Liver (tissue), 3 donors: ENCODE results near the gene SEZ6L.

Experiments
- GABPA ChIP-seq, 2 donors: IDR thresholded peaks in 1 of 2; conservative IDR thresholded peaks in 1 of 2; 2 replicates each; pipeline ENCODE4 v1.6.1; 2016; ENCODE audit warnings: antibody characterized with exemption in 2 of 2, mild to moderate bottlenecking in 1 of 2, moderate library complexity in 1 of 2
- RAD21 ChIP-seq, 2 donors: IDR thresholded peaks; 2 replicates each; pipeline ENCODE4 v1.6.1; 2016; ENCODE audit warnings: antibody characterized with exemption in 2 of 2, mild to moderate bottlenecking in 2 of 2
- REST ChIP-seq: IDR thresholded peaks from 2 replicates; pipeline ENCODE4 v1.6.1; 2016; ENCODE audit warnings: antibody characterized with exemption, mild to moderate bottlenecking
- TAF1 ChIP-seq: conservative IDR thresholded peaks from 2 replicates; pipeline ENCODE4 v1.6.1; 2016; ENCODE audit warnings: antibody characterized with exemption, mild to moderate bottlenecking
- YY1 ChIP-seq: IDR thresholded peaks from 2 replicates; pipeline ENCODE4 v1.6.1; 2016; ENCODE audit warnings: antibody characterized with exemption, mild to moderate bottlenecking
- TF ChIP-seq, protein P1 (sequence below): fragments of 150-350 bp; IDR thresholded peaks from 2 replicates; pipeline ENCODE4 v1.5.1; 2017; ENCODE audit warnings: improper control_type of control experiment, low read depth, low read length; ENCODE audit not compliant: missing input control
- TF ChIP-seq, protein P2 (sequence below): IDR thresholded peaks from 2 replicates; pipeline ENCODE4 v1.6.1; 2016; ENCODE audit warnings: antibody characterized with exemption
- donor health status: healthy.
- donor health status: healthy.

- TF ChIP-seq, protein P1, sequence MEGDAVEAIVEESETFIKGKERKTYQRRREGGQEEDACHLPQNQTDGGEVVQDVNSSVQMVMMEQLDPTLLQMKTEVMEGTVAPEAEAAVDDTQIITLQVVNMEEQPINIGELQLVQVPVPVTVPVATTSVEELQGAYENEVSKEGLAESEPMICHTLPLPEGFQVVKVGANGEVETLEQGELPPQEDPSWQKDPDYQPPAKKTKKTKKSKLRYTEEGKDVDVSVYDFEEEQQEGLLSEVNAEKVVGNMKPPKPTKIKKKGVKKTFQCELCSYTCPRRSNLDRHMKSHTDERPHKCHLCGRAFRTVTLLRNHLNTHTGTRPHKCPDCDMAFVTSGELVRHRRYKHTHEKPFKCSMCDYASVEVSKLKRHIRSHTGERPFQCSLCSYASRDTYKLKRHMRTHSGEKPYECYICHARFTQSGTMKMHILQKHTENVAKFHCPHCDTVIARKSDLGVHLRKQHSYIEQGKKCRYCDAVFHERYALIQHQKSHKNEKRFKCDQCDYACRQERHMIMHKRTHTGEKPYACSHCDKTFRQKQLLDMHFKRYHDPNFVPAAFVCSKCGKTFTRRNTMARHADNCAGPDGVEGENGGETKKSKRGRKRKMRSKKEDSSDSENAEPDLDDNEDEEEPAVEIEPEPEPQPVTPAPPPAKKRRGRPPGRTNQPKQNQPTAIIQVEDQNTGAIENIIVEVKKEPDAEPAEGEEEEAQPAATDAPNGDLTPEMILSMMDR = no peak
- TF ChIP-seq REST (no peak), RAD21 (IDR thresholded peaks at IDR 0.05) (no peak), YY1 (no peak), GABPA (IDR thresholded peaks at IDR 0.05 in 1 of 2, conservative IDR thresholded peaks at IDR 0.05 in 1 of 2) (no peak), TAF1 (no peak)
- TF ChIP-seq, protein P2, sequence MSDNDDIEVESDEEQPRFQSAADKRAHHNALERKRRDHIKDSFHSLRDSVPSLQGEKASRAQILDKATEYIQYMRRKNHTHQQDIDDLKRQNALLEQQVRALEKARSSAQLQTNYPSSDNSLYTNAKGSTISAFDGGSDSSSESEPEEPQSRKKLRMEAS = no peak
Measured at GRCh38 chr22:26283330-26283729, 114.1 kb downstream of the SEZ6L start.
